Psoas muscle (tissue), 8 donors: ENCODE measurements around the gene MXD4. TPM values are rescaled to one million over a fixed set of nuclear protein-coding genes. Genes with fewer than 3 reads are reported as not detected.
A peak's percentile ranks its signal among the peaks of the same experiment; 100 is the strongest.

Experiments used
- ATAC-seq, 4 donors: fragments of 200-7000 bp; cut with Tn5 transposase; one replicate each; pipeline ENCODE4 v1.9.1; 2020; ENCODE audit warnings: moderate library complexity in 3 of 4, mild to moderate bottlenecking in 2 of 4
- DNase-seq, 2 donors: peaks; one replicate each; pipeline ENCODE4 v3.0.0-alpha.2; 2020
- H3K27ac ChIP-seq: fragments of 200-600 bp; one replicate; pipeline ENCODE4 v1.8.0; 2022
- H3K27me3 ChIP-seq, 3 donors: fragments of 200-600 bp in 1 of 3; one replicate each; pipeline versions ENCODE4 v1.6.1 to v1.8.0; 2013 to 2022; ENCODE audit warnings: low read length in 2 of 3, mild to moderate bottlenecking in 2 of 3, moderate library complexity in 1 of 3; ENCODE audit not compliant: insufficient read depth in 3 of 3
- H3K36me3 ChIP-seq, 2 donors: fragments of 200-600 bp in 1 of 2; one replicate each; pipeline versions ENCODE4 v1.6.1 to v1.8.0; 2013 to 2022; ENCODE audit warnings: low read depth in 1 of 2, mild to moderate bottlenecking in 1 of 2, moderate library complexity in 1 of 2; ENCODE audit not compliant: insufficient read depth in 1 of 2
- H3K4me1 ChIP-seq: fragments of 200-600 bp; one replicate; pipeline ENCODE4 v1.8.0; 2022
- H3K4me3 ChIP-seq: fragments of 200-600 bp; one replicate; pipeline ENCODE4 v1.8.0; 2022; ENCODE audit warnings: mild to moderate bottlenecking
- H3K9me3 ChIP-seq: fragments of 200-600 bp; one replicate; pipeline ENCODE4 v1.8.0; 2022
- CTCF ChIP-seq: fragments of 200-600 bp; IDR thresholded peaks from one replicate; pipeline ENCODE4 v1.8.0; 2022; ENCODE audit warnings: antibody characterized with exemption
- WGBS, 3 donors: extraction: QIAGEN DNeasy Blood & Tissue Kit; methylation state at CpG; one replicate each; pipeline versions ENCODE4 v1.1.6 to v1.1.7; 2013; 5-methylcytosine and 5-hydroxymethylcytosine counted together
- intact Hi-C, 2 donors: fragments of 100-400 bp; cut with DNase I; formaldehyde crosslinking; loops; one replicate each; pipeline versions ENCODE4 v1.11.0 to v1.14.2; 2022
- polyA plus RNA-seq, 3 donors: library from polyadenylated mRNA; stranded (reverse); fragments of 200-250 nt; gene quantifications; one replicate each; pipeline ENCODE4 v1.2.3, GENCODE V29; 2013
- total RNA-seq, 4 donors: library from RNA; stranded (reverse); fragmentation: NEBNext Ultra II Directional in 2 of 4; extraction: Animal tissue kit (Norgen Biotek cat#: 25700) in 2 of 4; gene quantifications; one replicate each; pipeline versions ENCODE4 v1.2.1 to v1.2.4, GENCODE V29; 2021 to 2023
- donor health status: healthy with polysubstance abuse.
- donor health status: DM: no; HTN: no; CAD: no; lungs with moderate emphysema.
- donor health status: Bipolar disorder and iron deficiency.
- donor health status: healthy.
- donor health status: DM: yes; HTN: yes; CAD: no.
- donor health status: DM: no; HTN: no; CAD: no.
- donor health status: DM: no; HTN: no; CAD: no.
- donor health status: DM: yes; HTN: yes; CAD: no.

MXD4 gene
- total and polyA plus RNA-seq, 7 donors: 15.4 to 36.7 (median 29.9) TPM

GRCh38 chr4:2256781-2257191, 5.1 kb downstream of the MXD4 start:
- DNase-seq (peak; percentile 42 to 80), ATAC-seq (peak in 3 of 4 donors; percentile 41 to 61 (median 58))
- Histone ChIP-seq H3K4me3 (no peak overlapping the region), H3K36me3 (peaks cover 0 to 59% of the 10 kb centered on the region in 2 donors), H3K4me1 (peaks cover 60% of the 10 kb centered on the region), H3K27me3 (no peaks in the 10 kb centered on the region), H3K9me3 (no peaks in the 10 kb centered on the region), H3K27ac (peak overlapping the region; percentile 60)
- WGBS, 3 donors: 40 to 55% (median 48%) methylated on average over 12 of the region's 12 CpGs
- intact Hi-C loops: no loop called here
- TF ChIP-seq CTCF: no peak

- H3K4me3 ChIP-seq: no peak overlapping the region
- ATAC-seq (peak in 2 of 4 donors; percentile 32 to 41), DNase-seq (peak; percentile 59 to 79)
- 23 to 30% (median 29%) methylated on average over 6 to 8 of the region's 8 CpGs for WGBS, 3 donors
- TF ChIP-seq CTCF: no peak
- H3K4me1 ChIP-seq: peaks cover 60% of the 10 kb centered on the region
- H3K9me3 ChIP-seq: no peaks in the 10 kb centered on the region
- no peaks in the 10 kb centered on the region for H3K27me3 ChIP-seq
- peak overlapping the region; percentile 60 for H3K27ac ChIP-seq
- peaks cover 0 to 64% of the 10 kb centered on the region in 2 donors for H3K36me3 ChIP-seq
- intact Hi-C loops: no loop called here
These were observed 5.7 kb downstream of the MXD4 start for GRCh38 chr4:2256156-2256731.

GRCh38 chr4:2255501-2256155, 6.3 kb downstream of the MXD4 start:
- peaks cover 59% of the 10 kb centered on the region for H3K4me1 ChIP-seq

GRCh38 chr4:2254665-2255500, 7.0 kb downstream of the MXD4 start:
- intact Hi-C loops: no loop called here
- DNase-seq (peak in 1 of 2 donors; percentile 47), ATAC-seq (peak in 2 of 4 donors; percentile 2 to 3)
- Histone ChIP-seq H3K27me3 (no peaks in the 10 kb centered on the region), H3K4me3 (no peak overlapping the region), H3K9me3 (no peaks in the 10 kb centered on the region), H3K36me3 (peaks cover 0 to 78% of the 10 kb centered on the region in 2 donors), H3K4me1 (peaks cover 52% of the 10 kb centered on the region), H3K27ac (peak overlapping the region; percentile 39)
- WGBS, 3 donors: 74 to 83% (median 75%) methylated on average over 32 of the region's 32 CpGs
- no peak for TF ChIP-seq CTCF

More at GRCh38 chr4:2255501-2256155, 6.3 kb downstream of the MXD4 start:
- H3K27me3 ChIP-seq: no peaks in the 10 kb centered on the region
- no peaks in the 10 kb centered on the region for H3K9me3 ChIP-seq
- H3K27ac ChIP-seq: peak overlapping the region; percentile 60
- peaks cover 0 to 71% of the 10 kb centered on the region in 2 donors for H3K36me3 ChIP-seq
- 23 to 37% (median 28%) methylated on average over 18 of the region's 18 CpGs for WGBS, 3 donors
- peak; percentile 25 to 64 for DNase-seq
- TF ChIP-seq CTCF: no peak
- intact Hi-C loops: no loop called here
- no peak overlapping the region for H3K4me3 ChIP-seq
- peak in 2 of 4 donors; percentile 10 to 33 for ATAC-seq
